ENCODE measurements around the gene USE1.

USE1 gene

DNA sequence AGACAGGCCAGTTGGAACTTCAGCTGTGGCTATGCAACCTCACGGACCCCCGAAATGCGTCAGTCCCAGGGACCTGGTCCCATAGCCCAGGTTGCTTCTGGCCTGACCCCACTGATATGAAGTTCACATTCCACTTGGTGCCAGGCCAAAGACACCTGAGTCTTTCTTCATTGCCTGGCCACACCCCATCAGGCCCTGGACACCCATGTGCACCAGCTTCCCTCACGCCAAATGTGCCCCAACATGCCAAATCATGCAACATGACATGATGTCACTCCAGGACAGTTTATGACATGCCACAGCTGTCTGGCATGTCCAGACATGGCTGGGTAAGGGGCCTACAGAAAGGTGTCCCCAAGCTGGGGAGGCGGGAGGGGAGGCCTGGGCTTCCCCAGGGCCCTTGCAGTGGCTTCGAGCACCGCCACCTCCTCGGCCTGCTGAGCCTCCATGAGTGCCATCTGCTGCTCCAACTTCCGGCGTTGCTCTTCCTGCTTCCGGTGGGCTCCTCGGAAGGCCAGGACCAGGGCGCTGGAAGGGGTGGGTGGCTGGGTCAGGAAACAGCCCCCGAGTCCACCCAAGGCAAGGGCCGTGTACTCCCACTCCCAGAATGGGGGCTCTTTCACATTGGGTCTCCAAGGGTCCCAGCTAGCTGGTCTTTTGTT, 34.9 kb downstream of the USE1 start:
- Histone ChIP-seq H2AFZ (ENCODE audit: low read length) (no peak overlapping the region), H3K9ac (ENCODE audit: low read length) (no peak overlapping the region)

DNA sequence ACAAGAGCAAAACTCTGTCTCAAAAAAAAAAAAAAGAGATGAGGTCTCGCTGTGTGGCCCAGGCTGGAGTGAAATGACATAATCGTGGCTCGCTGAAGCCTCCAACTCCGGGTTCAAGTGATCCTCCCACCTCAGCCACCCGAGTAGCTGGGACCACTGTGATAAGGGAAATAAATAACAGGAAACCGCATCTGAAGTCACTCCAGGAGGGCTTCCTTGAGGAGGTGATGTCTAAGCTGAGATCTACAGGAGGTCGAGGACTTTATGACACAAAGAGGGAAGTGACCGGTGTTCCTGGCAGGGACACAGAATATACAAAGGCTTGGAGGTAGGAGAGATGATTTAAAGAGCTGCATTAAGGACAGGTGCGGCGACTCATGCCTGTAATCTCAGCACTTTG, 39.5 kb downstream of the USE1 start:
- H3K36me3 ChIP-seq (replicated peaks; ENCODE audit: insufficient read depth, low read length) = no peaks in the 10 kb centered on the region
- H3K27me3 ChIP-seq (replicated peaks; ENCODE audit: insufficient read depth, low read length) = peaks cover 28% of the 10 kb centered on the region
- H3K9me3 ChIP-seq (replicated peaks; ENCODE audit: insufficient read depth, low read length) = no peaks in the 10 kb centered on the region
- no peaks in the 10 kb centered on the region for H3F3A ChIP-seq (ENCODE audit: insufficient read depth, low read length)
- DNase-seq = no peak
- TF ChIP-seq EZH2phosphoT487 (IDR thresholded peaks at IDR 0.05; ENCODE audit: low read length) = no peak
- H3K27ac ChIP-seq (ENCODE audit: low read length) = no peak overlapping the region
- H3K4me1 ChIP-seq (ENCODE audit: low read length) = no peaks in the 10 kb centered on the region
- no peaks in the 10 kb centered on the region for H4K20me1 ChIP-seq (ENCODE audit: insufficient read depth, low read length)
- H3K9me2 ChIP-seq (replicated peaks; ENCODE audit: insufficient read depth, low read length) = no peaks in the 10 kb centered on the region
- H2AFZ ChIP-seq (ENCODE audit: low read length) = no peak overlapping the region
- no peak overlapping the region for H3K9ac ChIP-seq (ENCODE audit: low read length)
- no peaks in the 10 kb centered on the region for H3K79me2 ChIP-seq (ENCODE audit: low read length)
- H3K4me2 ChIP-seq (ENCODE audit: low read depth, low read length) = no peak overlapping the region
- no peak overlapping the region for H3K4me3 ChIP-seq (ENCODE audit: low read length)

More for the DNA sequence above, 34.9 kb downstream of the USE1 start:
- H3K79me2 ChIP-seq (ENCODE audit: low read length) = no peaks in the 10 kb centered on the region
- no peaks in the 10 kb centered on the region for H4K20me1 ChIP-seq (ENCODE audit: insufficient read depth, low read length)
- peaks cover 7% of the 10 kb centered on the region; the same call in 1 of the 2 replicates for H3F3A ChIP-seq (ENCODE audit: insufficient read depth, low read length)
- no peak overlapping the region for H3K4me3 ChIP-seq (ENCODE audit: low read length)
- no peaks in the 10 kb centered on the region for H3K9me3 ChIP-seq (replicated peaks; ENCODE audit: insufficient read depth, low read length)
- no peaks in the 10 kb centered on the region for H3K9me2 ChIP-seq (replicated peaks; ENCODE audit: insufficient read depth, low read length)
- no peaks in the 10 kb centered on the region for H3K36me3 ChIP-seq (replicated peaks; ENCODE audit: insufficient read depth, low read length)
- DNase-seq = no peak
- H3K27ac ChIP-seq (ENCODE audit: low read length) = no peak overlapping the region
- H3K4me1 ChIP-seq (ENCODE audit: low read length) = peaks cover 6% of the 10 kb centered on the region; the same call in 1 of the 2 replicates
- peaks cover 10% of the 10 kb centered on the region for H3K27me3 ChIP-seq (replicated peaks; ENCODE audit: insufficient read depth, low read length)
- no peak for TF ChIP-seq EZH2 (optimal IDR thresholded peaks at IDR 0.05; ENCODE audit: low read depth, low read length)
- no peak for TF ChIP-seq CTCF (IDR thresholded peaks at IDR 0.05; ENCODE audit: low read length)
- no peak for TF ChIP-seq EZH2phosphoT487 (IDR thresholded peaks at IDR 0.05; ENCODE audit: low read length)
- H3K4me2 ChIP-seq (ENCODE audit: low read depth, low read length) = no peak overlapping the region

GRCh38 chr19:17255150-17255621, 40.0 kb downstream of the USE1 start:
- no peak for TF ChIP-seq CTCF (IDR thresholded peaks at IDR 0.05; ENCODE audit: low read length)
- no peak for TF ChIP-seq EZH2phosphoT487 (IDR thresholded peaks at IDR 0.05; ENCODE audit: low read length)
- TF ChIP-seq EZH2 (optimal IDR thresholded peaks at IDR 0.05; ENCODE audit: low read depth, low read length) = no peak
- no peak overlapping the region for H3K9ac ChIP-seq (ENCODE audit: low read length)
- H3F3A ChIP-seq (ENCODE audit: insufficient read depth, low read length) = no peaks in the 10 kb centered on the region
- no peak overlapping the region for H2AFZ ChIP-seq (ENCODE audit: low read length)
- H3K4me2 ChIP-seq (ENCODE audit: low read depth, low read length) = no peak overlapping the region
- no peaks in the 10 kb centered on the region for H3K9me2 ChIP-seq (replicated peaks; ENCODE audit: insufficient read depth, low read length)
- no peak for DNase-seq
- H3K4me1 ChIP-seq (ENCODE audit: low read length) = no peaks in the 10 kb centered on the region
- no peaks in the 10 kb centered on the region for H3K9me3 ChIP-seq (replicated peaks; ENCODE audit: insufficient read depth, low read length)
- H3K4me3 ChIP-seq (ENCODE audit: low read length) = no peak overlapping the region
- no peaks in the 10 kb centered on the region for H3K36me3 ChIP-seq (replicated peaks; ENCODE audit: insufficient read depth, low read length)
- no peaks in the 10 kb centered on the region for H3K79me2 ChIP-seq (ENCODE audit: low read length)
- H3K27me3 ChIP-seq (replicated peaks; ENCODE audit: insufficient read depth, low read length) = peaks cover 28% of the 10 kb centered on the region
- H3K27ac ChIP-seq (ENCODE audit: low read length) = no peak overlapping the region
- H4K20me1 ChIP-seq (ENCODE audit: insufficient read depth, low read length) = no peaks in the 10 kb centered on the region

- Histone ChIP-seq H3K9me2 (replicated peaks; ENCODE audit: insufficient read depth, low read length) (no peaks in the 10 kb centered on the region), H3K4me2 (ENCODE audit: low read depth, low read length) (no peak overlapping the region), H3K27me3 (replicated peaks; ENCODE audit: insufficient read depth, low read length) (peaks cover 28% of the 10 kb centered on the region), H3K36me3 (replicated peaks; ENCODE audit: insufficient read depth, low read length) (no peaks in the 10 kb centered on the region), H4K20me1 (ENCODE audit: insufficient read depth, low read length) (no peaks in the 10 kb centered on the region), H2AFZ (ENCODE audit: low read length) (no peak overlapping the region), H3K27ac (ENCODE audit: low read length) (no peak overlapping the region), H3K9me3 (replicated peaks; ENCODE audit: insufficient read depth, low read length) (no peaks in the 10 kb centered on the region), H3F3A (ENCODE audit: insufficient read depth, low read length) (no peaks in the 10 kb centered on the region), H3K9ac (ENCODE audit: low read length) (no peak overlapping the region), H3K79me2 (ENCODE audit: low read length) (no peaks in the 10 kb centered on the region), H3K4me1 (ENCODE audit: low read length) (no peaks in the 10 kb centered on the region), H3K4me3 (ENCODE audit: low read length) (no peak overlapping the region)
- TF ChIP-seq CTCF (IDR thresholded peaks at IDR 0.05; ENCODE audit: low read length) = no peak
- TF ChIP-seq EZH2 (optimal IDR thresholded peaks at IDR 0.05; ENCODE audit: low read depth, low read length) = no peak
- TF ChIP-seq EZH2phosphoT487 (IDR thresholded peaks at IDR 0.05; ENCODE audit: low read length) = no peak
- no peak for DNase-seq
These were observed 41.0 kb downstream of the USE1 start for GRCh38 chr19:17256130-17256529.

Data from MM.1S (cell line).